ENCODE results near the gene ARMC5.

GRCh38 chr16:31474773-31475738 lies 15.8 kb downstream of the ARMC5 start:
- TF ChIP-seq JUN (CRISPR knock-in tag; IDR thresholded peaks at IDR 0.05): no peak
- no peak for TF ChIP-seq MAX (CRISPR knock-in tag; IDR thresholded peaks at IDR 0.05)
- no peak for TF ChIP-seq ATF1 (CRISPR knock-in tag; IDR thresholded peaks at IDR 0.05)
- TF ChIP-seq CTCF (IDR thresholded peaks at IDR 0.05): no peak
- no peak for TF ChIP-seq NFYB (CRISPR knock-in tag; conservative IDR thresholded peaks at IDR 0.05; ENCODE audit: low read depth)
- no peak for TF ChIP-seq AR (CRISPR knock-in tag; IDR thresholded peaks at IDR 0.05)
- no peak for TF ChIP-seq USF2 (CRISPR knock-in tag; IDR thresholded peaks at IDR 0.05)
- TF ChIP-seq ATF6 (CRISPR knock-in tag; IDR thresholded peaks at IDR 0.05): no peak
- no peak for TF ChIP-seq USF1 (CRISPR knock-in tag; IDR thresholded peaks at IDR 0.05)
